H1 (cell line): Measurements from ENCODE around the gene SRXN1. TPM values are rescaled to one million over a fixed set of nuclear protein-coding genes. Genes with fewer than 3 reads are reported as not detected.

ENCODE experiments used
- CTCF ChIP-seq, 3 experiments: IDR thresholded peaks; 1 replicate in 2 of 3; 2 replicates in 1 of 3; pipeline versions ENCODE4 v1.5.1 to v1.6.1; 2011; ENCODE audit warnings: low read length in 3 of 3, mild to moderate bottlenecking in 3 of 3, inconsistent platforms in 2 of 3, low read depth in 1 of 3, moderate library complexity in 1 of 3; ENCODE audit not compliant: insufficient read depth in 1 of 3; ENCODE audit errors: control extremely low read depth in 1 of 3
- MAFK ChIP-seq: IDR thresholded peaks from 2 replicates; pipeline ENCODE4 v1.6.1; 2012; ENCODE audit warnings: low read depth, mild to moderate bottlenecking, improper control_type of control experiment, low read length
- RNF2 ChIP-seq: fragments of 200-900, 300-1000 bp; sonication (generic); IDR thresholded peaks from 2 replicates; pipeline ENCODE4 v1.7.1; 2016; ENCODE audit warnings: borderline replicate concordance, low read depth, mild to moderate bottlenecking, antibody characterized with exemption, low read length; ENCODE audit not compliant: poor library complexity, severe bottlenecking; ENCODE audit errors: missing control alignments
- TAF1 ChIP-seq: IDR thresholded peaks from 2 replicates; pipeline ENCODE4 v1.6.1; 2011; ENCODE audit warnings: mild to moderate bottlenecking, low read depth, low read length
- TEAD4 ChIP-seq: IDR thresholded peaks from 2 replicates; pipeline ENCODE4 v1.6.1; 2012; ENCODE audit warnings: low read depth, low read length, inconsistent platforms, mixed read lengths
- polyA plus RNA-seq, 7 experiments: library from polyadenylated mRNA; depleted of rRNA in 3 of 7; stranded (reverse) in 5 of 7; unstranded in 2 of 7; fragments of >200 nt in 5 of 7; fragments of 200-250 nt in 2 of 7; gene quantifications; 1 replicate in 5 of 7; 2 replicates in 1 of 7; 4 replicates in 1 of 7; pipeline versions ENCODE4 v1.2.1 to v1.2.3, GENCODE V29; 2011 to 2013; ENCODE audit warnings: missing spikeins in 2 of 7, mixed read lengths in 2 of 7
- total RNA-seq: library from RNA; stranded (reverse); fragmentation: NEBNext Ultra II Directional; extraction: Animal tissue kit (Norgen Biotek cat#: 25700); gene quantifications from 2 replicates; pipeline ENCODE4 v1.2.1, GENCODE V29; 2021
- TF ChIP-seq, protein P1 (sequence below): fragments of 300-600 bp; sonication (generic); IDR thresholded peaks from 2 replicates; pipeline ENCODE4 v1.7.1; 2012; ENCODE audit warnings: low read length, moderate library complexity, mild to moderate bottlenecking, inconsistent platforms; ENCODE audit not compliant: insufficient replicate concordance
- TF ChIP-seq, protein P2 (sequence below): IDR thresholded peaks from 2 replicates; pipeline ENCODE4 v1.6.1; 2012; ENCODE audit warnings: inconsistent platforms

SRXN1 gene
- total and polyA plus RNA-seq, 2 of the 8 experiments (the other 6 are each of a cell fraction or from before 2014, with no cell fraction given) = 12.2 to 15.8 TPM

- TF ChIP-seq, protein P1, sequence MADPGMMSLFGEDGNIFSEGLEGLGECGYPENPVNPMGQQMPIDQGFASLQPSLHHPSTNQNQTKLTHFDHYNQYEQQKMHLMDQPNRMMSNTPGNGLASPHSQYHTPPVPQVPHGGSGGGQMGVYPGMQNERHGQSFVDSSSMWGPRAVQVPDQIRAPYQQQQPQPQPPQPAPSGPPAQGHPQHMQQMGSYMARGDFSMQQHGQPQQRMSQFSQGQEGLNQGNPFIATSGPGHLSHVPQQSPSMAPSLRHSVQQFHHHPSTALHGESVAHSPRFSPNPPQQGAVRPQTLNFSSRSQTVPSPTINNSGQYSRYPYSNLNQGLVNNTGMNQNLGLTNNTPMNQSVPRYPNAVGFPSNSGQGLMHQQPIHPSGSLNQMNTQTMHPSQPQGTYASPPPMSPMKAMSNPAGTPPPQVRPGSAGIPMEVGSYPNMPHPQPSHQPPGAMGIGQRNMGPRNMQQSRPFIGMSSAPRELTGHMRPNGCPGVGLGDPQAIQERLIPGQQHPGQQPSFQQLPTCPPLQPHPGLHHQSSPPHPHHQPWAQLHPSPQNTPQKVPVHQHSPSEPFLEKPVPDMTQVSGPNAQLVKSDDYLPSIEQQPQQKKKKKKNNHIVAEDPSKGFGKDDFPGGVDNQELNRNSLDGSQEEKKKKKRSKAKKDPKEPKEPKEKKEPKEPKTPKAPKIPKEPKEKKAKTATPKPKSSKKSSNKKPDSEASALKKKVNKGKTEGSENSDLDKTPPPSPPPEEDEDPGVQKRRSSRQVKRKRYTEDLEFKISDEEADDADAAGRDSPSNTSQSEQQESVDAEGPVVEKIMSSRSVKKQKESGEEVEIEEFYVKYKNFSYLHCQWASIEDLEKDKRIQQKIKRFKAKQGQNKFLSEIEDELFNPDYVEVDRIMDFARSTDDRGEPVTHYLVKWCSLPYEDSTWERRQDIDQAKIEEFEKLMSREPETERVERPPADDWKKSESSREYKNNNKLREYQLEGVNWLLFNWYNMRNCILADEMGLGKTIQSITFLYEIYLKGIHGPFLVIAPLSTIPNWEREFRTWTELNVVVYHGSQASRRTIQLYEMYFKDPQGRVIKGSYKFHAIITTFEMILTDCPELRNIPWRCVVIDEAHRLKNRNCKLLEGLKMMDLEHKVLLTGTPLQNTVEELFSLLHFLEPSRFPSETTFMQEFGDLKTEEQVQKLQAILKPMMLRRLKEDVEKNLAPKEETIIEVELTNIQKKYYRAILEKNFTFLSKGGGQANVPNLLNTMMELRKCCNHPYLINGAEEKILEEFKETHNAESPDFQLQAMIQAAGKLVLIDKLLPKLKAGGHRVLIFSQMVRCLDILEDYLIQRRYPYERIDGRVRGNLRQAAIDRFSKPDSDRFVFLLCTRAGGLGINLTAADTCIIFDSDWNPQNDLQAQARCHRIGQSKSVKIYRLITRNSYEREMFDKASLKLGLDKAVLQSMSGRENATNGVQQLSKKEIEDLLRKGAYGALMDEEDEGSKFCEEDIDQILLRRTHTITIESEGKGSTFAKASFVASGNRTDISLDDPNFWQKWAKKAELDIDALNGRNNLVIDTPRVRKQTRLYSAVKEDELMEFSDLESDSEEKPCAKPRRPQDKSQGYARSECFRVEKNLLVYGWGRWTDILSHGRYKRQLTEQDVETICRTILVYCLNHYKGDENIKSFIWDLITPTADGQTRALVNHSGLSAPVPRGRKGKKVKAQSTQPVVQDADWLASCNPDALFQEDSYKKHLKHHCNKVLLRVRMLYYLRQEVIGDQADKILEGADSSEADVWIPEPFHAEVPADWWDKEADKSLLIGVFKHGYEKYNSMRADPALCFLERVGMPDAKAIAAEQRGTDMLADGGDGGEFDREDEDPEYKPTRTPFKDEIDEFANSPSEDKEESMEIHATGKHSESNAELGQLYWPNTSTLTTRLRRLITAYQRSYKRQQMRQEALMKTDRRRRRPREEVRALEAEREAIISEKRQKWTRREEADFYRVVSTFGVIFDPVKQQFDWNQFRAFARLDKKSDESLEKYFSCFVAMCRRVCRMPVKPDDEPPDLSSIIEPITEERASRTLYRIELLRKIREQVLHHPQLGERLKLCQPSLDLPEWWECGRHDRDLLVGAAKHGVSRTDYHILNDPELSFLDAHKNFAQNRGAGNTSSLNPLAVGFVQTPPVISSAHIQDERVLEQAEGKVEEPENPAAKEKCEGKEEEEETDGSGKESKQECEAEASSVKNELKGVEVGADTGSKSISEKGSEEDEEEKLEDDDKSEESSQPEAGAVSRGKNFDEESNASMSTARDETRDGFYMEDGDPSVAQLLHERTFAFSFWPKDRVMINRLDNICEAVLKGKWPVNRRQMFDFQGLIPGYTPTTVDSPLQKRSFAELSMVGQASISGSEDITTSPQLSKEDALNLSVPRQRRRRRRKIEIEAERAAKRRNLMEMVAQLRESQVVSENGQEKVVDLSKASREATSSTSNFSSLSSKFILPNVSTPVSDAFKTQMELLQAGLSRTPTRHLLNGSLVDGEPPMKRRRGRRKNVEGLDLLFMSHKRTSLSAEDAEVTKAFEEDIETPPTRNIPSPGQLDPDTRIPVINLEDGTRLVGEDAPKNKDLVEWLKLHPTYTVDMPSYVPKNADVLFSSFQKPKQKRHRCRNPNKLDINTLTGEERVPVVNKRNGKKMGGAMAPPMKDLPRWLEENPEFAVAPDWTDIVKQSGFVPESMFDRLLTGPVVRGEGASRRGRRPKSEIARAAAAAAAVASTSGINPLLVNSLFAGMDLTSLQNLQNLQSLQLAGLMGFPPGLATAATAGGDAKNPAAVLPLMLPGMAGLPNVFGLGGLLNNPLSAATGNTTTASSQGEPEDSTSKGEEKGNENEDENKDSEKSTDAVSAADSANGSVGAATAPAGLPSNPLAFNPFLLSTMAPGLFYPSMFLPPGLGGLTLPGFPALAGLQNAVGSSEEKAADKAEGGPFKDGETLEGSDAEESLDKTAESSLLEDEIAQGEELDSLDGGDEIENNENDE = peak; percentile 82
- TF ChIP-seq, protein P2, sequence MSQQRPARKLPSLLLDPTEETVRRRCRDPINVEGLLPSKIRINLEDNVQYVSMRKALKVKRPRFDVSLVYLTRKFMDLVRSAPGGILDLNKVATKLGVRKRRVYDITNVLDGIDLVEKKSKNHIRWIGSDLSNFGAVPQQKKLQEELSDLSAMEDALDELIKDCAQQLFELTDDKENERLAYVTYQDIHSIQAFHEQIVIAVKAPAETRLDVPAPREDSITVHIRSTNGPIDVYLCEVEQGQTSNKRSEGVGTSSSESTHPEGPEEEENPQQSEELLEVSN = peak; percentile 8; the same call in 1 of the 2 replicates
- no peak for TF ChIP-seq CTCF (IDR thresholded peaks at IDR 0.05; ENCODE audit: control extremely low read depth in 1 of 3, insufficient read depth in 1 of 3, low read depth in 1 of 3, low read length in 3 of 3)
- peak; percentile 97 for TF ChIP-seq TEAD4
- 0 out of 2 replicates have a peak, but pooled peaks have one; percentile 25 for TF ChIP-seq TAF1
- no peak for TF ChIP-seq MAFK
- no peak for TF ChIP-seq RNF2
Observed at GRCh38 chr20:658731-659291, 5.8 kb upstream of the SRXN1 start (continued).
